ENCODE measurements around the gene ANKLE1.
A peak's percentile ranks its signal among the peaks of the same experiment; 100 is the strongest.

The ANKLE1 gene

GRCh38 chr19:17237747-17238706 is 43.7 kb upstream of the ANKLE1 start:
- TF ChIP-seq CTCF (IDR thresholded peaks at IDR 0.05; ENCODE audit: insufficient read depth, low read depth, low read length, missing control alignments): no peak
- DNase-seq (ENCODE audit: low read depth): no peak
- H3K4me3 ChIP-seq (ENCODE audit: low read length): no peak overlapping the region

- TF ChIP-seq CTCF (IDR thresholded peaks at IDR 0.05; ENCODE audit: insufficient read depth, low read depth, low read length, missing control alignments): no peak
- DNase-seq (ENCODE audit: low read depth): no peak
- H3K4me3 ChIP-seq (ENCODE audit: low read length): no peak overlapping the region
Measured at GRCh38 chr19:17240062-17240752, 41.5 kb upstream of the ANKLE1 start.

GRCh38 chr19:17240826-17241399 is 40.8 kb upstream of the ANKLE1 start:
- DNase-seq (ENCODE audit: low read depth): no peak

GRCh38 chr19:17242431-17243208 is 39.1 kb upstream of the ANKLE1 start:
- H3K4me3 ChIP-seq (ENCODE audit: low read length): no peak overlapping the region
- no peak for TF ChIP-seq CTCF (IDR thresholded peaks at IDR 0.05; ENCODE audit: insufficient read depth, low read depth, low read length, missing control alignments)
- no peak for DNase-seq (ENCODE audit: low read depth)

More at GRCh38 chr19:17240826-17241399, 40.8 kb upstream of the ANKLE1 start:
- H3K4me3 ChIP-seq (ENCODE audit: low read length): no peak overlapping the region
- TF ChIP-seq CTCF (IDR thresholded peaks at IDR 0.05; ENCODE audit: insufficient read depth, low read depth, low read length, missing control alignments): no peak

GRCh38 chr19:17243211-17243829 is 38.4 kb upstream of the ANKLE1 start:
- no peak for DNase-seq (ENCODE audit: low read depth)
- peak overlapping the region; percentile 90 for H3K4me3 ChIP-seq (ENCODE audit: low read length)
- TF ChIP-seq CTCF (IDR thresholded peaks at IDR 0.05; ENCODE audit: insufficient read depth, low read depth, low read length, missing control alignments): no peak

Measured in epithelial cell of esophagus (primary cell).